ENCODE results near the gene C1orf159.

Gene C1orf159

GRCh38 chr1:1053682-1054081 lies 62.2 kb downstream of the C1orf159 start:
- no peak for DNase-seq (ENCODE audit: low read depth)

- no peak for DNase-seq (ENCODE audit: low read depth)
Measured at GRCh38 chr1:1053022-1053421, 62.9 kb downstream of the C1orf159 start.

- DNase-seq (ENCODE audit: low read depth): no peak
Measured at GRCh38 chr1:1052003-1052840, 63.7 kb downstream of the C1orf159 start.

GRCh38 chr1:1051127-1051810 lies 64.6 kb downstream of the C1orf159 start:
- DNase-seq (ENCODE audit: low read depth): no peak

GRCh38 chr1:1050577-1051052 lies 65.3 kb downstream of the C1orf159 start:
- no peak for DNase-seq (ENCODE audit: low read depth)

GRCh38 chr1:1049318-1050165 lies 66.3 kb downstream of the C1orf159 start:
- no peak for DNase-seq (ENCODE audit: low read depth)

- DNase-seq (ENCODE audit: low read depth): no peak
Measured at GRCh38 chr1:1048765-1049164, 67.1 kb downstream of the C1orf159 start.

GRCh38 chr1:1047963-1048362 lies 67.9 kb downstream of the C1orf159 start:
- DNase-seq (ENCODE audit: low read depth): no peak

GRCh38 chr1:1047407-1047806 lies 68.5 kb downstream of the C1orf159 start:
- no peak for DNase-seq (ENCODE audit: low read depth)

- DNase-seq (ENCODE audit: low read depth): no peak
Measured at GRCh38 chr1:1046767-1047166, 69.1 kb downstream of the C1orf159 start.

- no peak for DNase-seq (ENCODE audit: low read depth)
Measured at GRCh38 chr1:1046243-1046642, 69.6 kb downstream of the C1orf159 start.

- DNase-seq (ENCODE audit: low read depth): no peak
Measured at GRCh38 chr1:1045129-1045528, 70.8 kb downstream of the C1orf159 start.

GRCh38 chr1:1044455-1045078 lies 71.3 kb downstream of the C1orf159 start:
- no peak for DNase-seq (ENCODE audit: low read depth)

GRCh38 chr1:1043921-1044320 lies 72.0 kb downstream of the C1orf159 start:
- no peak for DNase-seq (ENCODE audit: low read depth)

- DNase-seq (ENCODE audit: low read depth): no peak
Measured at GRCh38 chr1:1043411-1043810, 72.5 kb downstream of the C1orf159 start.

GRCh38 chr1:1042835-1043234 lies 73.1 kb downstream of the C1orf159 start:
- DNase-seq (ENCODE audit: low read depth): no peak

- DNase-seq (ENCODE audit: low read depth): no peak
Measured at GRCh38 chr1:1041873-1042272, 74.0 kb downstream of the C1orf159 start.

GRCh38 chr1:1041092-1041523 lies 74.8 kb downstream of the C1orf159 start:
- DNase-seq (ENCODE audit: low read depth): no peak

GRCh38 chr1:1040004-1040991 lies 75.6 kb downstream of the C1orf159 start:
- peak; percentile 65 for DNase-seq (ENCODE audit: low read depth)

GRCh38 chr1:1039145-1039910 lies 76.6 kb downstream of the C1orf159 start:
- no peak for DNase-seq (ENCODE audit: low read depth)

Data from stimulated activated CD8-positive, alpha-beta memory T cell treated with anti-CD3 and anti-CD28 coated beads, Interleukin-12 subunit alpha, Interleukin-12 subunit beta, amount 100 ng/mL, for 4 hours (primary cell).